HCT116 (cell line): ENCODE data around the gene PAPOLG.

Experiments
- CTCF ChIP-seq, 3 experiments: fragments of 200-600 bp in 1 of 3; sonication (generic) in 1 of 3; IDR thresholded peaks in 2 of 3; conservative IDR thresholded peaks in 1 of 3; 2 replicates each; pipeline ENCODE4 v1.5.1; 2012 to 2017; ENCODE audit warnings: low read depth in 2 of 3, low read length in 2 of 3, antibody characterized with exemption in 1 of 3, borderline replicate concordance in 1 of 3, control low read depth in 1 of 3, mild to moderate bottlenecking in 1 of 3, mixed read lengths in 1 of 3, mixed run types in 1 of 3, moderate library complexity in 1 of 3; ENCODE audit not compliant: insufficient read depth in 1 of 3
- EGR1 ChIP-seq: IDR thresholded peaks from 2 replicates; pipeline ENCODE4 v1.6.1; 2012; ENCODE audit warnings: low read depth
- EZH2 ChIP-seq: fragments of 200-600 bp; sonication (generic); IDR thresholded peaks from 2 replicates; pipeline ENCODE4 v1.6.1; 2017; ENCODE audit warnings: antibody characterized with exemption, mixed run types
- FOSL1 ChIP-seq: IDR thresholded peaks from 2 replicates; pipeline ENCODE4 v1.6.1; 2012; ENCODE audit warnings: low read depth
- POLR2A ChIP-seq: IDR thresholded peaks from 2 replicates; pipeline ENCODE4 v1.7.0; 2011; ENCODE audit warnings: borderline replicate concordance; ENCODE audit not compliant: insufficient read depth, insufficient read length; ENCODE audit errors: extremely low read depth
- POLR2AphosphoS5 ChIP-seq: IDR thresholded peaks from 2 replicates; pipeline ENCODE4 v1.6.1; 2011; ENCODE audit warnings: mild to moderate bottlenecking, low read depth, low read length, moderate library complexity
- SP1 ChIP-seq: IDR thresholded peaks from 2 replicates; pipeline ENCODE4 v1.6.1; 2012; ENCODE audit warnings: low read depth
- TF ChIP-seq, protein P1 (sequence below): IDR thresholded peaks from 2 replicates; pipeline ENCODE4 v1.6.1; 2012

DNA sequence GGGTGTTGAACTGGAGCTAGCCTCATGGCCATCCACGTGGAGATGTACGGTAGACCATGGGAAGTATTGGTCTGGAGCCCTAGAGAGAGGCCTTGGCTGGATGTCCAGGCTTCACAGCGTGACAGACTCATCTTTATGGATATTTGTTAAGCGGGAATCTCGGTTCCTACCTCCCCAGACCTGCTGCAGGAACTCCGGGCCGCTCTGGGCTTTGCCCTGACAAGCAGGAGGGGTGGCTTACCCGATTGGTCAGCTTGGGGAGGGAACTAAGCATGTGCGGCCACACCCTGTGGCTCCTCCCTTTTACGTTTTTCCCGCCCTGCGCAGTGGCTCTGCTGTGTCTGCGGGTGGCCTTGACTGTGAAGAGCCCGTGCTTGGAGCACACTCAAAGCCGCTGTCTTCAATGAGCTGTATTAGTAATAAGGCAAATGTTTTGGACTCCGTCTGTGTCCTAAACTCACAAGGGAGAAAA, 52.3 kb downstream of the PAPOLG start:
- TF ChIP-seq FOSL1 (no peak), CTCF (IDR thresholded peaks at IDR 0.05 in 2 of 3, conservative IDR thresholded peaks at IDR 0.05 in 1 of 3; ENCODE audit: borderline replicate concordance in 1 of 3, insufficient read depth in 1 of 3, low read depth in 2 of 3, low read length in 2 of 3) (no peak), EGR1 (no peak), POLR2A (no peak), SP1 (no peak), POLR2AphosphoS5 (no peak), EZH2 (no peak)
- TF ChIP-seq, protein P1, sequence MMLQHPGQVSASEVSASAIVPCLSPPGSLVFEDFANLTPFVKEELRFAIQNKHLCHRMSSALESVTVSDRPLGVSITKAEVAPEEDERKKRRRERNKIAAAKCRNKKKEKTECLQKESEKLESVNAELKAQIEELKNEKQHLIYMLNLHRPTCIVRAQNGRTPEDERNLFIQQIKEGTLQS = no peak
